Measurements from ENCODE around the gene PLXND1.
A peak's percentile ranks its signal among the peaks of the same experiment; 100 is the strongest.
"Not testable (repeated sequence)": the region's sequence is repeated elsewhere in the genome, so short reads cannot be mapped to it uniquely, and the experiment has no call there.

The PLXND1 gene
- 1.7 to 139 (median 25.3) reads per million in 9 experiments for total RNA-seq

- no peaks in the 10 kb centered on the region for H3K9me3 Mint-ChIP-seq
- H3K4me3 Mint-ChIP-seq: peak within 1 kb of the TSS; percentile 91 to 95
- peak within 1 kb of the TSS; percentile 82 to 93 for H3K27ac Mint-ChIP-seq
- peaks cover 14% of the 10 kb centered on the region for H3K36me3 Mint-ChIP-seq (ENCODE audit: insufficient read depth)
- DNase-seq (peak; percentile 26 to 51 (median 43)), ATAC-seq (replicated peaks) (peak; percentile 58)
- H3K27me3 Mint-ChIP-seq: no peaks in the 10 kb centered on the region
- H3K4me1 Mint-ChIP-seq (ENCODE audit: low read depth in 2 of 2): peaks cover 34 to 53% of the 10 kb centered on the region in 2 donors
Measured at GRCh38 chr3:129606636-129607390, at the start of gene PLXND1. TSS of gene PLXND1 (minus strand) at chr3:129606676. CDS start at chr3:129606639, 37 bp downstream.

GRCh38 chr3:129655291-129655700 lies 48.8 kb upstream of the PLXND1 start:
- H3K27me3 Mint-ChIP-seq: no peaks in the 10 kb centered on the region
- H3K4me1 Mint-ChIP-seq (ENCODE audit: low read depth in 2 of 2): peaks cover 7 to 12% of the 10 kb centered on the region in 2 donors
- no peak for DNase-seq
- ATAC-seq (replicated peaks): no peak
- no peaks in the 10 kb centered on the region for H3K9me3 Mint-ChIP-seq
- H3K36me3 Mint-ChIP-seq (ENCODE audit: insufficient read depth): peaks cover 7% of the 10 kb centered on the region
- no peak overlapping the region for H3K4me3 Mint-ChIP-seq
- H3K27ac Mint-ChIP-seq: no peak overlapping the region

GRCh38 chr3:129654131-129654530 lies 47.7 kb upstream of the PLXND1 start:
- no peaks in the 10 kb centered on the region for H3K9me3 Mint-ChIP-seq
- no peak for DNase-seq
- H3K36me3 Mint-ChIP-seq (ENCODE audit: insufficient read depth): peaks cover 7% of the 10 kb centered on the region
- no peak overlapping the region for H3K4me3 Mint-ChIP-seq
- no peak for ATAC-seq (replicated peaks)
- peaks cover 9 to 11% of the 10 kb centered on the region in 2 donors for H3K4me1 Mint-ChIP-seq (ENCODE audit: low read depth in 2 of 2)
- H3K27ac Mint-ChIP-seq: no peak overlapping the region
- no peaks in the 10 kb centered on the region for H3K27me3 Mint-ChIP-seq

- ATAC-seq (replicated peaks) (no peak), DNase-seq (no peak)
- H3K4me3 Mint-ChIP-seq: no peak overlapping the region
- peaks cover 4 to 6% of the 10 kb centered on the region in 2 donors for H3K4me1 Mint-ChIP-seq (ENCODE audit: low read depth in 2 of 2)
- peaks cover 7% of the 10 kb centered on the region for H3K36me3 Mint-ChIP-seq (ENCODE audit: insufficient read depth)
- H3K27ac Mint-ChIP-seq: no peak overlapping the region
- no peaks in the 10 kb centered on the region for H3K27me3 Mint-ChIP-seq
- no peaks in the 10 kb centered on the region for H3K9me3 Mint-ChIP-seq
Measured at GRCh38 chr3:129653019-129653418, 46.5 kb upstream of the PLXND1 start.

GRCh38 chr3:129651435-129652202 lies 45.1 kb upstream of the PLXND1 start:
- DNase-seq (no peak), ATAC-seq (replicated peaks) (no peak)
- Mint-ChIP-seq H3K9me3 (no peaks in the 10 kb centered on the region), H3K36me3 (ENCODE audit: insufficient read depth) (peaks cover 7% of the 10 kb centered on the region), H3K27me3 (no peaks in the 10 kb centered on the region), H3K4me1 (ENCODE audit: low read depth in 2 of 2) (peaks cover 3 to 4% of the 10 kb centered on the region in 2 donors), H3K4me3 (no peak overlapping the region), H3K27ac (no peak overlapping the region)

- peaks cover 3 to 4% of the 10 kb centered on the region in 2 donors for H3K4me1 Mint-ChIP-seq (ENCODE audit: low read depth in 2 of 2)
- no peak overlapping the region for H3K4me3 Mint-ChIP-seq
- peak overlapping the region in 1 of 2 donors; percentile 81 for H3K27ac Mint-ChIP-seq
- no peak for ATAC-seq (replicated peaks)
- peaks cover 7% of the 10 kb centered on the region for H3K36me3 Mint-ChIP-seq (ENCODE audit: insufficient read depth)
- peak; percentile 41 to 50 (median 41) for DNase-seq
- H3K9me3 Mint-ChIP-seq: no peaks in the 10 kb centered on the region
- H3K27me3 Mint-ChIP-seq: no peaks in the 10 kb centered on the region
Measured at GRCh38 chr3:129650256-129650872, 43.9 kb upstream of the PLXND1 start.

- no peaks in the 10 kb centered on the region for H3K9me3 Mint-ChIP-seq
- no peak overlapping the region for H3K27ac Mint-ChIP-seq
- DNase-seq (no peak), ATAC-seq (replicated peaks) (no peak)
- no peaks in the 10 kb centered on the region for H3K27me3 Mint-ChIP-seq
- peaks cover 3 to 4% of the 10 kb centered on the region in 2 donors for H3K4me1 Mint-ChIP-seq (ENCODE audit: low read depth in 2 of 2)
- no peak overlapping the region for H3K4me3 Mint-ChIP-seq
- peaks cover 6% of the 10 kb centered on the region for H3K36me3 Mint-ChIP-seq (ENCODE audit: insufficient read depth)
Measured at GRCh38 chr3:129648391-129648790, 41.9 kb upstream of the PLXND1 start.

GRCh38 chr3:129645286-129645685 lies 38.8 kb upstream of the PLXND1 start:
- ATAC-seq (replicated peaks): no peak
- Mint-ChIP-seq H3K27ac (no peak overlapping the region), H3K4me1 (ENCODE audit: low read depth in 2 of 2) (peaks cover 3% of the 10 kb centered on the region in 2 donors), H3K4me3 (no peak overlapping the region), H3K27me3 (no peaks in the 10 kb centered on the region), H3K36me3 (ENCODE audit: insufficient read depth) (no peaks in the 10 kb centered on the region), H3K9me3 (no peaks in the 10 kb centered on the region)
- DNase-seq: no peak

- DNase-seq: no peak
- no peaks in the 10 kb centered on the region for H3K9me3 Mint-ChIP-seq
- no peaks in the 10 kb centered on the region for H3K27me3 Mint-ChIP-seq
- H3K27ac Mint-ChIP-seq: no peak overlapping the region
- H3K36me3 Mint-ChIP-seq (ENCODE audit: insufficient read depth): no peaks in the 10 kb centered on the region
- no peaks in the 10 kb centered on the region for H3K4me1 Mint-ChIP-seq (ENCODE audit: low read depth in 2 of 2)
- H3K4me3 Mint-ChIP-seq: no peak overlapping the region
- no peak for ATAC-seq (replicated peaks)
Measured at GRCh38 chr3:129644836-129645235, 38.4 kb upstream of the PLXND1 start.

GRCh38 chr3:129641567-129642260 lies 35.2 kb upstream of the PLXND1 start:
- H3K9me3 Mint-ChIP-seq; DNase-seq; H3K4me3 Mint-ChIP-seq; ATAC-seq (replicated peaks); H3K27me3 Mint-ChIP-seq; H3K4me1 Mint-ChIP-seq (ENCODE audit: low read depth in 2 of 2); H3K36me3 Mint-ChIP-seq (ENCODE audit: insufficient read depth): not testable (repeated sequence)
- H3K27ac Mint-ChIP-seq: peak overlapping the region in 1 of 2 donors; percentile 42

GRCh38 chr3:129640985-129641384 lies 34.5 kb upstream of the PLXND1 start:
- DNase-seq; H3K27me3 Mint-ChIP-seq; H3K9me3 Mint-ChIP-seq; H3K4me3 Mint-ChIP-seq; H3K4me1 Mint-ChIP-seq (ENCODE audit: low read depth in 2 of 2); H3K36me3 Mint-ChIP-seq (ENCODE audit: insufficient read depth); ATAC-seq (replicated peaks): not testable (repeated sequence)
- H3K27ac Mint-ChIP-seq: peak overlapping the region in 1 of 2 donors; percentile 49

- no peaks in the 10 kb centered on the region for H3K9me3 Mint-ChIP-seq
- H3K4me1 Mint-ChIP-seq (ENCODE audit: low read depth in 2 of 2): peaks cover 0 to 6% of the 10 kb centered on the region in 2 donors
- no peaks in the 10 kb centered on the region for H3K36me3 Mint-ChIP-seq (ENCODE audit: insufficient read depth)
- H3K4me3 Mint-ChIP-seq: no peak overlapping the region
- ATAC-seq (replicated peaks): no peak
- no peak for DNase-seq
- H3K27me3 Mint-ChIP-seq: peaks cover 6 to 7% of the 10 kb centered on the region in 2 donors
- no peak overlapping the region for H3K27ac Mint-ChIP-seq
Measured at GRCh38 chr3:129638481-129638880, 32.0 kb upstream of the PLXND1 start.

GRCh38 chr3:129636082-129636481 lies 29.6 kb upstream of the PLXND1 start:
- Mint-ChIP-seq H3K27me3 (peaks cover 6 to 7% of the 10 kb centered on the region in 2 donors), H3K36me3 (ENCODE audit: insufficient read depth) (no peaks in the 10 kb centered on the region), H3K9me3 (no peaks in the 10 kb centered on the region), H3K4me3 (no peak overlapping the region), H3K4me1 (ENCODE audit: low read depth in 2 of 2) (peaks cover 0 to 11% of the 10 kb centered on the region in 2 donors), H3K27ac (no peak overlapping the region)
- ATAC-seq (replicated peaks): no peak
- no peak for DNase-seq
